Measurements from ENCODE around the gene ENDOD1. TPM values are rescaled to one million over a fixed set of nuclear protein-coding genes. Genes with fewer than 3 reads are reported as not detected.
"Not testable (repeated sequence)": the region's sequence is repeated elsewhere in the genome, so short reads cannot be mapped to it uniquely, and the experiment has no call there.

ENDOD1 gene
- total RNA-seq, 2 experiments from 2014 or later: 21.5 to 22.1 TPM

GRCh38 chr11:95136747-95137146, 47.1 kb downstream of the ENDOD1 start:
- not testable (repeated sequence) for H3K27me3 Mint-ChIP-seq, H3K9me3 Mint-ChIP-seq, H3K27ac Mint-ChIP-seq, H3K36me3 Mint-ChIP-seq, DNase-seq, H3K4me3 Mint-ChIP-seq
- peaks cover 21% of the 10 kb centered on the region for H3K4me1 Mint-ChIP-seq

DNA sequence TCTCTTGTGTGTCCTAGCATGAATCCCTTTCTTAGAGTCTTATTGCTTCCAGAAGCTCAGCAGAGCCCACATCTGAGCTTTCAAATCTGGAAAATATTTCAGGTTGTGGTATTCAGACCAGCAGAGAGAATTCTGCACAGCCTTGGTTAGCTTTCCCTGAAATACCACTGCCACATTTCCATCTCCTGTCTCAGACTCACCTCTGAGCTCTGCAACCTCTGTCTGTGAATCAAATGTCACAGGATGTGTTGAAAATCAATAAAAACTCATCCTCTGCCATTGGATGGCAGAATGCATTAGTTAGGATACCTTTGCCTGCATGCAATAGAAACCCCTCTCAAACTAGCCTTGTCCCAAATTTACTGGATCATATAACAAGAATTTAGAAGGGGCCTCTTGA, 47.7 kb downstream of the ENDOD1 start:
- Mint-ChIP-seq H3K4me1 (peaks cover 21% of the 10 kb centered on the region), H3K27me3 (no peaks in the 10 kb centered on the region), H3K9me3 (no peaks in the 10 kb centered on the region), H3K27ac (no peak overlapping the region), H3K4me3 (no peak overlapping the region), H3K36me3 (peaks cover 8% of the 10 kb centered on the region)
- DNase-seq: no peak

DNA sequence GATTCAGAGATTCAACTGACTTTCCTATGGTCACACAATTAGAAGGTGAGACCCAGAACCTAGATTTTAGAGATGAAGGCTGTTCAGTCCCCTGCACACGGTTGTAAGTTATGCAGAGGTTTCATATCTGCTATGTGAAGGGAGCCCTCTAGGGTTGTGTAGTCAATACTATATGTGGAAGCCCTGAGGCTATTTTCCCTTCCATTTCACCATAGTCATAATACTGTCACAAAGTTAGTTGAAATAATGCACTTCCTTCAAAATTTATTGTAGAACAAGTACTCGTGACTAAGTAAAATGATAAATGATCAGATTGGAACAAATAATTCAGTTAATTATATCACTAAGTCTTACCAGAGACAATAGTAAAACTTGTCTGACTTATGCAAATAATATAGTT, 48.8 kb downstream of the ENDOD1 start:
- no peak overlapping the region for H3K4me3 Mint-ChIP-seq
- peaks cover 1% of the 10 kb centered on the region for H3K27me3 Mint-ChIP-seq
- H3K27ac Mint-ChIP-seq: no peak overlapping the region

GRCh38 chr11:95140397-95141033, 50.9 kb downstream of the ENDOD1 start:
- no peaks in the 10 kb centered on the region for H3K9me3 Mint-ChIP-seq
- no peak overlapping the region for H3K27ac Mint-ChIP-seq
- H3K36me3 Mint-ChIP-seq: peaks cover 4% of the 10 kb centered on the region
- peaks cover 16% of the 10 kb centered on the region for H3K27me3 Mint-ChIP-seq
- H3K4me1 Mint-ChIP-seq: peaks cover 21% of the 10 kb centered on the region
- no peak for DNase-seq
- H3K4me3 Mint-ChIP-seq: no peak overlapping the region

More for the DNA sequence above, 48.8 kb downstream of the ENDOD1 start:
- Mint-ChIP-seq H3K36me3 (peaks cover 6% of the 10 kb centered on the region), H3K9me3 (no peaks in the 10 kb centered on the region), H3K4me1 (peaks cover 21% of the 10 kb centered on the region)
- DNase-seq: no peak

GRCh38 chr11:95142431-95142830, 52.8 kb downstream of the ENDOD1 start:
- peaks cover 25% of the 10 kb centered on the region for H3K27me3 Mint-ChIP-seq
- H3K27ac Mint-ChIP-seq: no peak overlapping the region
- no peaks in the 10 kb centered on the region for H3K36me3 Mint-ChIP-seq
- H3K9me3 Mint-ChIP-seq: no peaks in the 10 kb centered on the region
- no peak overlapping the region for H3K4me3 Mint-ChIP-seq
- DNase-seq: no peak
- H3K4me1 Mint-ChIP-seq: peaks cover 15% of the 10 kb centered on the region

DNA sequence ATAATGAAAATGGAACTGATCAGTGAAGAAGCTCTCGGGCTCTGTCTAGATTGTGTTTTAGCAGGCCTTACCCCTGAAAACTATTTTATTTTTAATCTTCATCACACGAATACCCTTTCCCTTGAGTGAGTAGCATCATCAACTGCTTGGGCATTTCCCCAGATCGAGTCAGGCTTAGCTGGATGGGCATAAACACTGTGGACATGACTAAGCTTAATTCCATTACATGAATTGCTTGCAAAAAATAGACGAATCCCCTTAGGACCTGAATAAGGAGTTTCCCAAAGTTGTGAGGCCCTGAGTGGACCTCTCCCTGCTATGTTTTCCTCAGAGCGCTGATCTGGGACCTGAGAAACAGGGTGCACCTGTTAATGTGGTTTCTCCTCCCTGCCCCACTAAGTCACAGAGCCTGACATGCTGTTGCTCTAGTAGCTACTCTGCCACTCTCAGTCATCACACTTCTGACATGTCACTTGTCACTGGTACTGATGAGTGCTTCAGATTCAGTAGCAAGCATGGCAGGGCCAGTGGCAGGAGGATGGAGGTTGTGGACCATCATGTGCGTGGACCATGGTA, 53.5 kb downstream of the ENDOD1 start:
- no peaks in the 10 kb centered on the region for H3K9me3 Mint-ChIP-seq
- H3K27me3 Mint-ChIP-seq: peaks cover 30% of the 10 kb centered on the region
- H3K27ac Mint-ChIP-seq: no peak overlapping the region
- no peak overlapping the region for H3K4me3 Mint-ChIP-seq
- no peaks in the 10 kb centered on the region for H3K36me3 Mint-ChIP-seq
- peaks cover 12% of the 10 kb centered on the region for H3K4me1 Mint-ChIP-seq
- no peak for DNase-seq

DNA sequence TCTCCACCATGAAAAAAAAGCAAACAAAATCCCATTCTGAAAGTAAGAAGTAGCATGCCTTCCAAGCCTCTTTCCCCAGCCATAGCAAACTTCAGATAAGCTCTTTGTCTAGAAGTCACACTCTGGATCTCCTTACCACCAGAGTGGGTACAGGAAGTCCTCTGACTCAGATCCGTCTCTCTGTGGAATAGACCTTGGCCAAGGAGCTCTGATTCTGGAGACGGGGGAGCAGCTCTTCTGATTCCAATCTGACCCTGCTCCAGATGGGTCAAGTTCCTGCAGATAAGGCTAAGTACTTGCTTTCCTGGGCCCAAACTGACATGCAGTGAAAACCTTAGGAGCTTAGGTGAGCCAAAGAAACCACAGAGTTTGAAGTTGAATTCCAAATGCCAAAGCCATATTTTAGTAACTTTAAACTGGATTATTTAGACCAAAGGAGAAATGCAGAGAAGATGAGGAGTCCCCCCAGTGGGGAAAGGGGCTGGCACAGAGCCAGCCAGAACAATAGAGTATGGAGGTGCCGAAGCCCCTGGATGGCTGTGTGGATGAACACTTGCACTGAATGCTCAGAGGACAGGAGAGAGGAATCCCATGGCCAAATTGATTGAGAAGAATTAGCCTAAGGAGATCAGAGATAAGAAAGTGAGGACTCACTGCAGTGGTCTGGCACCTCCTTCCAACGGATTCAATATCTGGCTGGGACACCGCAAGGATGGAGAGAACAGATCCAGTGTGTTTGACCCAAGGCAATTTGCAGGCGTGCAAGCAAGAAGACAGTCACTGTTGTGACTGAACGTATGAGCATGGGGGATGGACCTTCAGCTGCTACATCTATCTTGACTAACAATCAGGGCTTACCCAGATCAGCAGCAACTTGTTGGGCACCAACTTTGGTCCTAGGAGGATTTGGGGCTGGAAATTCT, 54.9 kb downstream of the ENDOD1 start:
- Mint-ChIP-seq H3K27ac (no peak overlapping the region), H3K4me3 (no peak overlapping the region), H3K27me3 (peaks cover 33% of the 10 kb centered on the region), H3K9me3 (no peaks in the 10 kb centered on the region), H3K4me1 (peaks cover 17% of the 10 kb centered on the region), H3K36me3 (peaks cover 1% of the 10 kb centered on the region)
- no peak for DNase-seq

GRCh38 chr11:95145430-95146060, 55.9 kb downstream of the ENDOD1 start:
- no peak for DNase-seq
- Mint-ChIP-seq H3K4me3 (no peak overlapping the region), H3K27ac (no peak overlapping the region), H3K4me1 (peaks cover 22% of the 10 kb centered on the region), H3K9me3 (no peaks in the 10 kb centered on the region), H3K27me3 (peaks cover 33% of the 10 kb centered on the region), H3K36me3 (peaks cover 2% of the 10 kb centered on the region)

DNA sequence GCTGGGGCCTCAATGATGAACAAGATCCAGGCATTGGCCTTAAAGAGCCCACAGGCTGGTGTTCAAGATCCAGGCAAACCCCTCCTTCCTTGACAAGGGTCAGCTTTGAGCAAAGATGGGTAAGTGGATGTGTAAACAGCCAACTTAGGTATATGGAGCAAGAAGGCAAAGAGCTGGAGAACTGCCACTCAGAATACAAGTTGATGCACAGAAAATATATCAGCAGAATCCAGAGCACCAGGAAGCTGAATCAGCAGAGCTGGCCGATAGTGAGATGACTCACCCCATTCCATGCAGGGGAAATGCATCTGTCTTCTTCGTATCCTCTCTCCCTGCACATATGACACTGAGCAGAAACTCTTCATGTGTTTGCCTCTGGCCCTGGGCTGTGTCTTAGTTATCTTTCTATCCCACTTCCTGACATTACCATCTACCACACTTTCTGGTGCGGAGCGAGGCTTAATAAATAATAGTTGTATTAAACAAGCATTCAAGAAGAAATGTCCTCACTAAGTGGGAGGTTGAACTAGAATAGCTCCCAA, 57.8 kb downstream of the ENDOD1 start:
- DNase-seq: no peak
- Mint-ChIP-seq H3K27me3 (peaks cover 33% of the 10 kb centered on the region), H3K36me3 (peaks cover 2% of the 10 kb centered on the region), H3K27ac (no peak overlapping the region), H3K9me3 (no peaks in the 10 kb centered on the region), H3K4me1 (peaks cover 25% of the 10 kb centered on the region), H3K4me3 (no peak overlapping the region)

DNA sequence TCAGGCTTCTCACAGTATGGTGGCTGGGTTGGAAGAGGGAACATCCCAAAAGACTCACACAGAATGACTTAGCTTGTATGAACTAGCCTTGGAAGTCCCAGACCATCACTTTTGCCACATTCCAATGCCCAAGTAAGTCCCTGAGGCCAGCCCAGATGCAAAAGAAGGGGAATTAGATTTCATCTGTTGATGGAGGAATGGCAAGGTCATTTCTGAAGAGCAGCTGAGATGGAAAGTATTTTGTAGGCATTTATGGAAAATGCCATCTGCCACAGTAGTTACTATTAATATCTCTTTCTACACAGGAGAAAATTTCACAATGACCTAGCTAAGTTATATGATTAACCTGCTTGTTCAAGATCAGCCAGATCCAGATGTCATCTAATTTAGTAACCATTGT, 58.8 kb downstream of the ENDOD1 start:
- Mint-ChIP-seq H3K36me3 (peaks cover 2% of the 10 kb centered on the region), H3K9me3 (no peaks in the 10 kb centered on the region), H3K4me3 (no peak overlapping the region), H3K4me1 (peaks cover 34% of the 10 kb centered on the region), H3K27me3 (peaks cover 32% of the 10 kb centered on the region), H3K27ac (no peak overlapping the region)
- no peak for DNase-seq

DNA sequence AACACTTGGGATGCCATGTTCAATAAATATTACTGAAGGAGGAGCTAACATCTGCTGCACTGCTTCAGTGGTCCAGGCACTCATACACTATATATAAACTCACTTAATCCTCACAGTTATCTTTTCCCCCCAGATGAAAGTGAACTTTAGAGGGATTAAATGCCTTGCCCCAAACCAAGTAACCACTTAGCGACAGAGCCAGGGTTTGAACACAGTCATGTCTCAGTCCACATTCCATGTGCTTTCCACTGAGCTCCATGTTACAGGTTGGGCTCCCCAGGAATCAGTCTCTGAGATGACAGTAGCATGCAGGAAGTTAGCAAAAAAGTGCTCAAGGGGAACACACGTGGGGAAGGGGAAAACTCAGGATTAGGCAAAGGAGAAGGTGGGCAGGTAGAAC, 59.3 kb downstream of the ENDOD1 start:
- H3K9me3 Mint-ChIP-seq: no peaks in the 10 kb centered on the region
- no peak overlapping the region for H3K4me3 Mint-ChIP-seq
- H3K27ac Mint-ChIP-seq: no peak overlapping the region

GRCh38 chr11:95149651-95150364, 60.2 kb downstream of the ENDOD1 start:
- H3K4me1 Mint-ChIP-seq: peaks cover 43% of the 10 kb centered on the region
- H3K27me3 Mint-ChIP-seq: peaks cover 18% of the 10 kb centered on the region
- peak; percentile 38 for DNase-seq
- peaks cover 3% of the 10 kb centered on the region for H3K36me3 Mint-ChIP-seq
- H3K27ac Mint-ChIP-seq: peak overlapping the region; percentile 86
- H3K9me3 Mint-ChIP-seq: no peaks in the 10 kb centered on the region
- peak overlapping the region; percentile 84 for H3K4me3 Mint-ChIP-seq

More for the DNA sequence above, 59.3 kb downstream of the ENDOD1 start:
- no peak for DNase-seq
- Mint-ChIP-seq H3K4me1 (peaks cover 39% of the 10 kb centered on the region), H3K36me3 (peaks cover 3% of the 10 kb centered on the region), H3K27me3 (peaks cover 27% of the 10 kb centered on the region)

GRCh38 chr11:95150956-95151684, 61.5 kb downstream of the ENDOD1 start:
- DNase-seq: peak; percentile 92
- peaks cover 44% of the 10 kb centered on the region for H3K4me1 Mint-ChIP-seq
- H3K27me3 Mint-ChIP-seq: peaks cover 16% of the 10 kb centered on the region
- H3K36me3 Mint-ChIP-seq: peaks cover 4% of the 10 kb centered on the region
- H3K27ac Mint-ChIP-seq: peak overlapping the region; percentile 86
- no peaks in the 10 kb centered on the region for H3K9me3 Mint-ChIP-seq
- H3K4me3 Mint-ChIP-seq: peak overlapping the region; percentile 84

Data from activated naive CD8-positive, alpha-beta T cell treated with anti-CD3 and anti-CD28 coated beads for 36 hours (primary cell).